ENCODE results near the gene SDK1.

Gene SDK1

DNA sequence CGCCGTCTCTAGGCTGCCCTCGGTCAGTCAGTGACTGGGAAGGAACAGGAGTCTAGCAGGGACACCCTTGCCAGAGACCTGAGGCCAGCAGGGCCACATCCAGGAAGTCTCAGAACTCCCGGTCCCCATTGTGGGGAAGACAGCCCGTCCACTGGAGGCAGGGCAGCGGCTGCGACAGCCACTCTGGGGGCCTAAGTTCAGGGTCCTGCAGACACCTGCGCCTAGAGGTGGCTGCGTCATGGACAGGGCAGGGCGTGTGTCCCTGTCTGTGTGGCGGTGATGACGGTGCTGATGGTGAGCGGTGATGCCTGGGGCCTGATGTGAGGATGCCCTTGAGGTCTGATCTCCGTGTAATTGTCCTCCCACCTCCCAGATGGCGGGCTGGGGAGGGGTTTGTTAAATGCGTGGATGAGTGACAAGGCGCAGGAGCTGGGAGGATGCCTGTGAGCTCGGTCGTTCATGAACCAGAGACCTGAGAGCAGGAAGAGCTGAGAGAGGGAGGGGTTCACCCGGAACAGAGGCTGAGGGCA is 843.2 kb downstream of the SDK1 start:
- Histone ChIP-seq H3K9me3 (no peaks in the 10 kb centered on the region), H3K4me3 (ENCODE audit: low read depth in 1 of 2, low read length in 1 of 2) (no peak overlapping the region), H3K36me3 (no peaks in the 10 kb centered on the region), H3K27ac (no peak overlapping the region), H3K4me1 (ENCODE audit: control insufficient read depth in 1 of 2, insufficient read depth in 1 of 2, low read depth in 1 of 2, low read length in 1 of 2) (no peaks in the 10 kb centered on the region), H3K27me3 (peaks cover 21% of the 10 kb centered on the region)
- TF ChIP-seq, protein P1, sequence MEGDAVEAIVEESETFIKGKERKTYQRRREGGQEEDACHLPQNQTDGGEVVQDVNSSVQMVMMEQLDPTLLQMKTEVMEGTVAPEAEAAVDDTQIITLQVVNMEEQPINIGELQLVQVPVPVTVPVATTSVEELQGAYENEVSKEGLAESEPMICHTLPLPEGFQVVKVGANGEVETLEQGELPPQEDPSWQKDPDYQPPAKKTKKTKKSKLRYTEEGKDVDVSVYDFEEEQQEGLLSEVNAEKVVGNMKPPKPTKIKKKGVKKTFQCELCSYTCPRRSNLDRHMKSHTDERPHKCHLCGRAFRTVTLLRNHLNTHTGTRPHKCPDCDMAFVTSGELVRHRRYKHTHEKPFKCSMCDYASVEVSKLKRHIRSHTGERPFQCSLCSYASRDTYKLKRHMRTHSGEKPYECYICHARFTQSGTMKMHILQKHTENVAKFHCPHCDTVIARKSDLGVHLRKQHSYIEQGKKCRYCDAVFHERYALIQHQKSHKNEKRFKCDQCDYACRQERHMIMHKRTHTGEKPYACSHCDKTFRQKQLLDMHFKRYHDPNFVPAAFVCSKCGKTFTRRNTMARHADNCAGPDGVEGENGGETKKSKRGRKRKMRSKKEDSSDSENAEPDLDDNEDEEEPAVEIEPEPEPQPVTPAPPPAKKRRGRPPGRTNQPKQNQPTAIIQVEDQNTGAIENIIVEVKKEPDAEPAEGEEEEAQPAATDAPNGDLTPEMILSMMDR (IDR thresholded peaks at IDR 0.05): no peak

DNA sequence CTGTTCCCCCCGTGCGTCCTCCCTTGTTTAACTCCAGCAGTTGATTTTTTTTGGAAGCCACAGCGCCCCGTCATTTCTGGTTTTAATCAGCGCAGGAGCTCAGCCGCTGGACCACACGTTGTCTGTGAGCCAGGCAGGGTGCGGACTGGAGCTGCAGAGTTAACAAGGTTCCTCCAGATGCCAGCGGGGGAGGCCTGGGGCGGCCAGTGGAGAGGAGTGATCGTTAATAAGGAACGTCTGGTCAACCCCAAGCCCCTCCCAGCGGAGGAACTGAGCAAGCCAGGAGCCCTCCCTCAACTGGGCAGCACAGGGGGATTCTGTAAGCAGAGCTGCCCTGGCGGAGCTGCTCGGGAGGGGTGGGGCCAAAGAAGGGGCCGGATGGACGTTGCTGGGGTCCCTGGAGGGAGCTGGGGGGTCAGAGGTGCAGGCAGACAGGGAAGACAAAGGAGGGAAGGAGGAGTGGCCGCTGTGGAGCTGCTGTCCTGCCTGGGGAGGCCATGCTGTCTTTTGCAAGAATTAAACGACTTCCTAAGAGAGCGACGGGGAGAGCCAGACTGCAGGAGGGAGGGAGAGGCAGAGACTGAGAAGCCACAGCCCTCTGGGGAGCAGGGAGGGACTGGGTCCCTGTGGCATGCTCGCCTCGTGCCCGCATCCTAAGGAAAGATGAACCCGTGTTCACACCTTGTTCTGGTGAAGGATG is 843.9 kb downstream of the SDK1 start:
- Histone ChIP-seq H3K27me3 (peaks cover 21% of the 10 kb centered on the region), H3K27ac (no peak overlapping the region), H3K4me1 (ENCODE audit: control insufficient read depth in 1 of 2, insufficient read depth in 1 of 2, low read depth in 1 of 2, low read length in 1 of 2) (no peaks in the 10 kb centered on the region), H3K9me3 (no peaks in the 10 kb centered on the region), H3K4me3 (ENCODE audit: low read depth in 1 of 2, low read length in 1 of 2) (no peak overlapping the region), H3K36me3 (no peaks in the 10 kb centered on the region)
- TF ChIP-seq, protein P1 (IDR thresholded peaks at IDR 0.05): no peak

DNA sequence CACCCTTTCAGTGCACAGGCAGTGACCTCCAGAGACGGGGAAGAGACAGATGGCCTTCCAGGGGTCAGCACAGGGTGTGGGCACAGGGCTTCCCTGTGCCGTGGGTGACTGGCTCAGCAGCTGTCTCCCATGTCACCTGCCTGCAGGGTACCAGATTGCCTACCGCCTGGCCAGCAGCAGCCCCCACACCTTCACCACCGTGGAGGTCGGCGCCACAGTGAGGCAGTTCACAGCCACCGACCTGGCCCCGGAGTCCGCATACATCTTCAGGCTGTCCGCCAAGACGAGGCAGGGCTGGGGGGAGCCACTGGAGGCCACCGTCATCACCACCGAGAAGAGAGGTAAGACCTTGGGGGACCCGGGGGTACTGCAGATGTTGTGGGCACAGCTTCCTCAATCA is 844.5 kb downstream of the SDK1 start:
- H3K36me3 ChIP-seq: no peaks in the 10 kb centered on the region
- TF ChIP-seq, protein P1 (IDR thresholded peaks at IDR 0.05): no peak
- H3K9me3 ChIP-seq: no peaks in the 10 kb centered on the region
- no peak overlapping the region for H3K27ac ChIP-seq
- no peaks in the 10 kb centered on the region for H3K4me1 ChIP-seq (ENCODE audit: control insufficient read depth in 1 of 2, insufficient read depth in 1 of 2, low read depth in 1 of 2, low read length in 1 of 2)
- no peak overlapping the region for H3K4me3 ChIP-seq (ENCODE audit: low read depth in 1 of 2, low read length in 1 of 2)
- peaks cover 21% of the 10 kb centered on the region for H3K27me3 ChIP-seq

DNA sequence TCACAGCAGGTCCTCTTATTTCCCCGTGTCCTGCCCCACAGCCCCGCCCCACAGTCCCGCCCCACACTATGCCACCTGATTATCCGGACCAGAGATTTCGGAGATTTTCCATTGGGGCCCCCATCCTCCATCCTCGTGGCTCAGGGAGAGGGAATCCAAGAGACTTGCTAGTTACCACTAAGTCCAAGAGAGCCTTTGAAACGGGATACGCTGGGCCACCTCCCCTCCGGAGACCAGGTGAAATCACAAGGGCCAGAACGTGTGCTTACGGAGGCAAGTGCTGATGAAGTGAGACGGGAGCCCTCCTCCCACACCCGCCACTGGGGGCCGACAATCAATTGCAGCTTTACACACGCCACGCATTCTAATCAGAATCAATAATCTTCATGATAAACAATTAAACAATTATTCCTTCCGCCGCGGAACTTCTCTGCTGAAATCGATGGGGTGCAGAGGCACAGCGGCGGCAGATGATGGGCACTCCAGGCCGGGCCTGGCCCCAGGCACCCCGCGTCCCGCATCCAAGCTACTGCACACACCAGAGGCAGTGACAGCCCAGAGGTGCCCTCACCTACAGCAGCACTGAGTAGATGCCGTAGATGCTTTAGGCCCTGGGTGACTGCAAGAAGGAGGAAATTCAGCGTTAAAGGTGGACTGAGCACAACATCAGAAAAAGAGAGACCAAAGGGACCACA is 847.0 kb downstream of the SDK1 start:
- Histone ChIP-seq H3K4me3 (ENCODE audit: low read depth in 1 of 2, low read length in 1 of 2) (no peak overlapping the region), H3K4me1 (ENCODE audit: control insufficient read depth in 1 of 2, insufficient read depth in 1 of 2, low read depth in 1 of 2, low read length in 1 of 2) (no peaks in the 10 kb centered on the region), H3K9me3 (no peaks in the 10 kb centered on the region), H3K27ac (no peak overlapping the region), H3K36me3 (no peaks in the 10 kb centered on the region), H3K27me3 (peaks cover 21% of the 10 kb centered on the region)
- TF ChIP-seq, protein P1 (IDR thresholded peaks at IDR 0.05): no peak

DNA sequence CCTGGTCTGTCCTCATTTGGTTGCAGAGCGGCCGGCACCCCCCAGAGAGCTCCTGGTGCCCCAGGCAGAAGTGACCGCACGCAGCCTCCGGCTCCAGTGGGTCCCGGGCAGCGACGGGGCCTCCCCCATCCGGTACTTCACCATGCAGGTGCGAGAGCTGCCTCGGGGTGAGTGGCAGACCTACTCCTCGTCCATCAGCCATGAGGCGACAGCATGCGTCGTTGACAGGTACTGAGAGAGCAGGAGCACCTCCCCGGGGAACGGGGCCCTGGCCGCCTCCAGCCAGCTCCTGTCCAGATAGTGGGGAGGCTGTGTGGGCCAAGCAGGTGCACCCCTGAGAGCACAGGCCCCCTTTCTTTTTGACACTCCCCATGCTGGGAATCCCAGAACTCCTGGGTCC is 848.2 kb downstream of the SDK1 start:
- TF ChIP-seq, protein P1 (IDR thresholded peaks at IDR 0.05): no peak
- H3K4me3 ChIP-seq (ENCODE audit: low read depth in 1 of 2, low read length in 1 of 2): no peak overlapping the region
- no peaks in the 10 kb centered on the region for H3K9me3 ChIP-seq
- H3K27me3 ChIP-seq: peaks cover 16% of the 10 kb centered on the region
- H3K4me1 ChIP-seq (ENCODE audit: control insufficient read depth in 1 of 2, insufficient read depth in 1 of 2, low read depth in 1 of 2, low read length in 1 of 2): no peaks in the 10 kb centered on the region
- H3K27ac ChIP-seq: no peak overlapping the region
- no peaks in the 10 kb centered on the region for H3K36me3 ChIP-seq
